Activated effector memory CD4-positive, alpha-beta T cell treated with Interleukin-2 at 50 U/mL for 16 hours (primary cell): Measurements from ENCODE around the gene ERCC2.
"Not testable (repeated sequence)": the region's sequence is repeated elsewhere in the genome, so short reads cannot be mapped to it uniquely, and the experiment has no call there.

Experiments
- DNase-seq: peaks from one replicate; pipeline ENCODE4 v3.0.0-alpha.2; 2020

ERCC2 gene

DNA sequence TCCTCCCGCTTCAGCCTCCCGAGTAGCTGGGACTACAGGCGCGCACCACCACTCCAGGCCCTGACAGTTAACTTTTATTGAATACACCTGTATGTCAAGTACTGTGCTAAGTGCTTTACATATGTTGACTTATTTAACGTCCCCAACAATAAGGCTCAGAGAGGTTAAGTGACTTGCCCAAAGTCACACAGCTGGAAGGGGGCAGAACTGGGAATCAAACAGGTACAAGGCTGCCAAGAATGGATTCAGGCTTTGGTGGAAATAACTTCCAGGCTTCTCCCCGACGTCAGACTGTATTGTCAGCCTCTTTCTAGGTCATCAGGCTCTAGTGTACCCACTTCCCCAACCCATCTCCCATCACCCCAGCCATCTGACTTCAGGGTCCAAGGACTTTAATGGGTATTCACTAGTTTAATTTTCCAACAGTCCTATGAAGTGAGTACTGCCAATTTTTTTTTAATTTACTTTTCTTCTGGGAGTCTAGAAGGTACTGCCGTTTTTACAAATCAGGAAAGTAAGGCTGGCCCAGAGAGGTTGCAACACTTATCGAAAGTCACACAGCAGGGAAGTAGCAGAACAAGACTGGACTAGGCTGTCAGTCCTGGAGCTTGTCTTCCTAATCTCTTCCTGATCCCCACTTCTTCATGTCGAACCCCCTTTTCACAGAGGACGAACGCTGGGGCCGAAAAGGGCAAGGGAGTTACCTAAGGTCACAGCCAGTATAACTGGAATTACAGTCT lies 42.8 kb downstream of the ERCC2 start:
- no peak for DNase-seq

DNA sequence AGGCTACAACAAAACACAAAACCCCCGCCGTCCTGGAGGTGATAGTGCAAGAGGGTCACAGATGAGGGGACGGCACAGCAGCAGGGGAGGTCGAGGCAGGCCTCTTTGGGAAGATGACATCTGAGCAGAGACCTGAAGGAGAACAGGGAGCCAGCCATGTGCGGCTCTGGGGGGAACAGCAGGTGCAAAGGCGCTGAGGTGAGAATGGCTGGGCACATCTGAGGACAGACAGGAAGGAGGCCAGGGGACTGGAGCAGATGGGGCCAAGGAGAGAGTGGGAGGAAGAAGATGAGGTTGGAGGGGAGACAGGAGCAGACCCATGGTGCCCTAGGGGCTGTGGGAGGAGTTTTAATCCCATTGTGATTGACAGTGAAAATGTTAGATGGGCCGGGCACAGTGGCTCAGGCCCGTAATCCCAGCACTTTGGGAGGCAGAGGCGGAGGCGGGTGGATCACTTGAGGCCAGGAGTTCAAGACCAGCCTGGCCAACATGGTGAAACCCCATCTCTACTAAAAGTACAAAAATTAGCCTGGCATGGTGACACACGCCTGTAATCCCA lies 45.9 kb downstream of the ERCC2 start:
- DNase-seq, result no peak

- no peak for DNase-seq
Observed at GRCh38 chr19:45323671-45324081, 46.7 kb downstream of the ERCC2 start.

DNA sequence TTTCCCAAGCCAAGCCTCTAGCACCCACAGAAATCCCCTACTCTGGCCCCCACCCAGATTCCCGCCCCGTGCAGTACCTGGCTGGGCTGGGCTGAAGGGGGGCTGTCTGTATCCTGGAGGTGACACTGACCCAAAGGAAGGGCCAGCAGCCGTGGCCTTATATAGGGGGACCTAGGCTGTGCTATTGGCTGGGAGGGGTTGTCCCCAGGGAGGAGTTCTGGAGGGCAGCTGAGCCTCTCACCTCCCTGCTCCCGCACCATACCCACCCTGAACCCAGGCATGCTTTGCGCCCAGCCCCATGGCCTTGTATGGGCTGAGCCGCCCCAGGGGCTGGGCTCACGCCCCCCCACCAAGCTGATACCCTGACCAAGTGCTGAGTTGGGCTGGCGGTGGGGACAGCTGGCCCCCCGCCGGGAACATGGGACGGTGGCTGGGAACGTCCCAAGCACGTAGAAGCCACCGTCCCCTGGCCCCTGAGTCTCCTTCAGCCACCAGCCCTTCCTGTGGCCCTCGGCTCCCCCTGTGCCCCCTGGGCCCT lies 47.6 kb downstream of the ERCC2 start, which contains the start of gene CKM:
CKM (minus strand) TSS at position 132 of the 538 bp plus-strand sequence. CDS start 3,162 bp downstream, outside the sequence.
- DNase-seq, result no peak

- DNase-seq, result no peak
Observed at GRCh38 chr19:45322311-45322710, 48.1 kb downstream of the ERCC2 start.

- DNase-seq, result no peak
Observed at GRCh38 chr19:45321848-45322247, 48.5 kb downstream of the ERCC2 start.

GRCh38 chr19:45320997-45321775 lies 49.2 kb downstream of the ERCC2 start:
- DNase-seq, result no peak

- DNase-seq, result no peak
Observed at GRCh38 chr19:45315304-45315703, 55.1 kb downstream of the ERCC2 start.

- DNase-seq, result no peak
Observed at GRCh38 chr19:45314708-45315245, 55.6 kb downstream of the ERCC2 start.

DNA sequence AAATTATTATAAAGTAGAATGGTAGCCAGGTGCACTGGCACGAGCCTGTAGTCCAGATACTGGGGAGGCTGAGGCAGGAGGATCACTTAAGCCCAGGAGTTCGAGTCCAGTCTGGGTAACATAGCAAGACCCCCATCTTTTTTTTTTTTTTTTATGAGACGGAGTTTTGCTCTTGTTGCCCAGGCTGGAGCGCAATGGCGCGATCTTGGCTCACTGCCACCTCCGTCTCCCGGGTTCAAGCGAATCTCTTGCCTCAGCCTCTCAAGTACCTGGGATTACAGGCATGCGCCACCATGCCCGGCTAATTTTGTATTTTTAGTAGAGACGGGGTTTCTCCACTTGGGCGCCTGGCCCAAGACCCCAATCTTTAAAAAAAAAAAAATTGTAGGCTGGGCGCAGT lies 58.1 kb downstream of the ERCC2 start:
- DNase-seq, result not testable (repeated sequence)

GRCh38 chr19:45311621-45312020 lies 58.8 kb downstream of the ERCC2 start:
- DNase-seq, result no peak

DNA sequence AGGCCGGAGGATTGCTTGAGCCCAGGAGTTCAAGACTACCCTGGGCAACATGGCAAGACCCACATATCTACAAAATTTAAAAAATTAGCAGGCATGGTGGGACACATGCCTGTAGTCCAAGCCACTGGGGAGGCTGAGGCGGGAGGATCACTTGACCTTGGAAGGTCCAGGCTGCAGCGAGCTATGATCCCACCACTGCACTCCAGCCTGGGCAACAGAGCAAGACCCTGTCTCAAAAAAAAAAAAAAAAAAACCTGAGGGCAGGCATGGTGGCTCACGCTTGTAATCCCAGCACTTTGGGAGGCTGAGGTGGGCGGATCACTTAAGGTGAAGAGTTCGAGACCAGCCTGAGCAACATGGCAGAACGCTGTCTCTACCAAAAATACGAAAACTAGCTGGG lies 61.1 kb downstream of the ERCC2 start:
- DNase-seq, result not testable (repeated sequence)

GRCh38 chr19:45307361-45307760 lies 63.0 kb downstream of the ERCC2 start:
- DNase-seq, result no peak

GRCh38 chr19:45306518-45307027 lies 63.8 kb downstream of the ERCC2 start:
- DNase-seq, result no peak

DNA sequence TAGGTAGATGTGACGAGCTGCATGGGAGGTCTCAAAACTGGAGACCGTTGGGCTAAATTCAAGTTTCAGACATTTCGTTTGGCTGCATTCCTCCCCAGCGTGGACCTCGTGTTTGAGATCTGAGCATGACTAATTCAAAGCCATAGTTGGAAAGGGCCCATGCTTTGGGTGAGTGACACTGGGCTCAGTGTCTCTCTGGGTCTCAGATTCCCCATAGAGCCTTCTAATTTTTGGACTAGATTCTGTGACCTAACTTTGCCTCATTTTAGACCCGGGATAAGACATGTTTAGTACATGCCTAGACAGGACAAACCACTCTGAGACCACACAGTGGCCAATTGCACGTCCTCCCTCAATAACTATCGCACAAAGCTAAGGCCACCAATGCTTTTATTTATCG lies 64.3 kb downstream of the ERCC2 start:
- no peak for DNase-seq

DNA sequence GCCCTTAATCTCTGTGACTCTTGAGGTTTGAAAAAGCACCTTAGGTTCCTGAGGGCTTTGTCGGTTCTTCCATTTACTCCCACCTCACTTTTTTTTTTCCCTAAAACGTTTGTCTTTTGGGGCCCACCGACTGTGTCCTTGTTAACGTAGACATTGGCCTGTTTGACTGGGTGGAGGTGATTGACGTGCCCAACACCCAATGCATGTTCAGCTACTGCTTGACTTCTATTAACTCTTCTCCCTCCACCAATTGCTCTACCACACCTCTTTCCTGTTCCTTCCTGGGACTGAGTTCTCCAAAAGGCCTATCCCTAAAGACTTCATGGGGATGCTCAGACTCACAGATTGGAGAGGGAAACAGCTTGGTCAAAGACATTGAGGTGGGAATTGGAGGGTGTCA lies 65.0 kb downstream of the ERCC2 start:
- DNase-seq, result no peak

DNA sequence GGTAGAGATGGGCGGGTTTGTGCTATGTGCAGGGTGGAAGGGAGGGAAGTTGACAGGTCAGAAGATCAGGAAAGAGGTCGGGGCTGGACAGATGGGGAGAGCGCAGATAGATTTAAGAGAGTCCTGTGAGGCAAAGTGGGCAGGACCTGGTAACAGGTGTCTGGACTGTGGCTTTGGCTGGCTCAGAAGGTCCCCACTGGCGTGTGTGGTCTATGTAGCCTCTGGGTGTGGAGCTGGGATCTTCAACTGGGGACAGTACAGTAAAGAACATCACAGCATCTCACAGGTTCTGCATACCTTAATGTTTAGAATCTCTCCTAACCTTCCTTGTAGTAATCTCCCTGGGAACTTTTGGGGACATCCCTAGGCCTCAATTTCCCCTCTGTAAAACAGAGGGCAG lies 65.4 kb downstream of the ERCC2 start:
- no peak for DNase-seq

DNA sequence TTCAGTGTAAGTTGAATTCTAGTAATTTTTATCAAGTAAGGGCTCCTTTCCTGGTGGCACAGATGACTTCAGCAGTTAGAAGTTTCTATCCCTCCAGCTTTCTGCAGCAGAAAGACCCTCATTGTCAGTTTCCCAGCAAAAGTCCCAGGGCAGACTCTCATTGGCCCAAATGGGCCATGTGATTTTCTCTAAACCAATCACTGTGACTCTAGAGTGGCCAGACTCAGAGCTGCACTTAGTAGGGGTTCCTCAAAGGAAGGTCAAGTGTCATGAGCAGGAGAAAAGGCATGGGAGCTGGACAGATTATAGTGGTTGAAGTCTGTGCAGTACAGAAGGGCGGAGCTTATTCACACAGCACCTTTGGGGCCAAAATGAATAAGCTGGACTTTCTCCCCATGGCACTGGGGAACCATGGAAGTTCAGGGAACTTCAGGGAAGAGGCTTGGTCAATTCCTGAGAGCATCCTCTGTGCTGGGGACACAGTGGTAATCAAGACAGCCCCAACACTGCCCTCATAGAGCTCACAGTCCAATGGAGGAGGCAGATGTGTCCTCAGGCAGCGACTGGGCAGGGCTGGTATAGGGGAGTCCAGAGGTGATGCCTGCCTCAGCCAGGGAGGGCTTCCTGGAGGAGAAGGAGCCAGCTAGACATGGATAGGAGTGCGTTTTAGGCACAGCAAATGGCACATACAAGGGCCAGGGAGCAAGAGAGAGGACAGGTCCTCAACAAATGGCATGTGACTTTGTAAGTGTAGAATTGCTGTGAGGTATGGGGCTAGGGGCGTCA lies 66.0 kb downstream of the ERCC2 start:
- no peak for DNase-seq

- no peak for DNase-seq
Observed at GRCh38 chr19:45303269-45304060, 66.9 kb downstream of the ERCC2 start.

- no peak for DNase-seq
Observed at GRCh38 chr19:45302416-45302815, 68.0 kb downstream of the ERCC2 start.
